DOHH2 (cell line): ENCODE data around the gene SYT7.

Experiments used
- H3F3A ChIP-seq: fragments of 200-600 bp; sonication (generic), shearing (Covaris generic); 2 replicates; pipeline ENCODE4 v1.6.0; 2016; ENCODE audit warnings: antibody characterized with exemption, mild to moderate bottlenecking; ENCODE audit not compliant: control insufficient read depth, insufficient read depth
- H3K27ac ChIP-seq: fragments of 200-600 bp; sonication (generic); 2 replicates; pipeline ENCODE4 v1.5.1; 2014; ENCODE audit warnings: low read depth, mild to moderate bottlenecking, low read length, moderate library complexity
- H3K27me3 ChIP-seq: fragments of 200-600 bp; sonication (generic); 2 replicates; pipeline ENCODE4 v1.6.1; 2014; ENCODE audit warnings: mild to moderate bottlenecking, low read length, mixed read lengths; ENCODE audit not compliant: control insufficient read depth
- H3K36me3 ChIP-seq: fragments of 200-600 bp; sonication (generic); 2 replicates; pipeline ENCODE4 v1.6.1; 2014; ENCODE audit warnings: mild to moderate bottlenecking, low read length, moderate library complexity, mixed read lengths; ENCODE audit not compliant: control insufficient read depth
- H3K4me1 ChIP-seq: fragments of 200-600 bp; sonication (generic); 2 replicates; pipeline ENCODE4 v1.6.1; 2014; ENCODE audit warnings: mild to moderate bottlenecking, low read length, mixed read lengths; ENCODE audit not compliant: control insufficient read depth
- H3K4me2 ChIP-seq: fragments of 200-600 bp; sonication (generic); 2 replicates; pipeline ENCODE4 v1.6.0; 2014; ENCODE audit warnings: mild to moderate bottlenecking, low read length, moderate library complexity
- H3K4me3 ChIP-seq: fragments of 200-600 bp; sonication (generic); 2 replicates; pipeline ENCODE4 v1.5.1; 2014; ENCODE audit warnings: mild to moderate bottlenecking, low read length, mixed read lengths
- H3K79me2 ChIP-seq: fragments of 200-600 bp; sonication (generic); 2 replicates; pipeline ENCODE4 v1.6.1; 2014; ENCODE audit warnings: mild to moderate bottlenecking, low read length, mixed read lengths; ENCODE audit not compliant: control insufficient read depth
- H3K9me2 ChIP-seq: fragments of 200-600 bp; sonication (generic); replicated peaks from 2 replicates; pipeline ENCODE4 v1.6.1; 2014; ENCODE audit warnings: mild to moderate bottlenecking, low read length, mixed read lengths; ENCODE audit not compliant: control insufficient read depth
- H3K9me3 ChIP-seq: fragments of 200-600 bp; sonication (generic); 2 replicates; pipeline ENCODE4 v1.6.1; 2014; ENCODE audit warnings: antibody characterized with exemption, low read length, mixed read lengths; ENCODE audit not compliant: control insufficient read depth, insufficient read depth
- H4K20me1 ChIP-seq: fragments of 200-600 bp; sonication (generic); 2 replicates; pipeline ENCODE4 v1.6.0; 2014; ENCODE audit warnings: low read depth, mild to moderate bottlenecking, antibody characterized with exemption, low read length, moderate library complexity; ENCODE audit not compliant: control insufficient read depth, insufficient read depth
- CTCF ChIP-seq: fragments of 200-600 bp; sonication (generic); IDR thresholded peaks from one replicate; pipeline ENCODE4 v1.5.1; 2014; ENCODE audit warnings: antibody characterized with exemption, mild to moderate bottlenecking, low read depth, low read length; ENCODE audit not compliant: poor library complexity, severe bottlenecking
- EZH2phosphoT487 ChIP-seq: fragments of 200-600 bp; sonication (generic); IDR thresholded peaks from 2 replicates; pipeline ENCODE4 v1.6.1; 2017; ENCODE audit warnings: borderline replicate concordance, mild to moderate bottlenecking, antibody characterized with exemption, low read length, moderate library complexity, mixed read lengths

Gene SYT7

DNA sequence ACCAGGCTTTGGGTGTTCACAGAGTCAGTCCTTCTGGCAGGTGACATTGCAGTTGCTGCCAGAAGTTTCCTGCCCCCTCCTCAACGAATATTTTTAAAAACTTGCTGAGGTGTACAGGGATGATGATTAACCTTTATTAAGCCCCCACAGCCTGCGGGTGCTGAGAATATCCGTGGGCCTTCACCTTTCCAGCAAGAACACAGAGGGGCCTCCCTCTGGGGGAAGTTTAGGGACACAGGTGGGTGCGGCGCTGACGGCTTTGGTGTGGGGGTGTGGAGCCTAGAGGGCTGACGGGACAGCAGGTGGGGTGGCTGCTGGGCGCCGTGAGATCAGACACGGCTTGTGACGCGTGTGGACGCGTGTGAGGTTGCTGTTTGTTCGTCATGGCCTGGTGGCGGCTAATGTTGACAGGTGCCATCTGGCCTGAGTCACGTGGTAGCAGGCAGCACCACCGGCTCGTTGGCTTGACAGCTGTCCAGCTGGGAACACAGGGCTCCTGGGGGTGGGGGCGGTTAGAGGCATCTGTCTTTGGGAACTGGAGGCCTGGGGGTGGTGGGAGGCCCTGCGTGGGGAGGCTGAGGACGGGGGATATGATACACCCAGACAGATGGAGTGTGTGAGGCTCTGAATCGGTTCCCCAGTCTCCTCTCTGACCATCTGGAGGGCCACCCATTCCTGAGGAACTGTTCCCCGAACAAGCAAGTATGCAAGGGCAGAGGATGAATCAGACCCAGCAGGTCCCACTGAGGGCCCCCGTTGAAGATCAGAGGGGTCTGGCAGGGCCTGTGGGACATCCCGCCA is 84.9 kb downstream of the SYT7 start:
- Histone ChIP-seq H3K27ac (no peak overlapping the region), H3K36me3 (no peaks in the 10 kb centered on the region), H4K20me1 (no peaks in the 10 kb centered on the region), H3K9me3 (no peaks in the 10 kb centered on the region), H3K4me2 (no peak overlapping the region), H3K27me3 (no peaks in the 10 kb centered on the region), H3F3A (no peaks in the 10 kb centered on the region), H3K79me2 (no peaks in the 10 kb centered on the region), H3K4me3 (no peak overlapping the region), H3K4me1 (no peaks in the 10 kb centered on the region), H3K9me2 (no peaks in the 10 kb centered on the region)
- TF ChIP-seq CTCF, result no peak
- no peak for TF ChIP-seq EZH2phosphoT487

DNA sequence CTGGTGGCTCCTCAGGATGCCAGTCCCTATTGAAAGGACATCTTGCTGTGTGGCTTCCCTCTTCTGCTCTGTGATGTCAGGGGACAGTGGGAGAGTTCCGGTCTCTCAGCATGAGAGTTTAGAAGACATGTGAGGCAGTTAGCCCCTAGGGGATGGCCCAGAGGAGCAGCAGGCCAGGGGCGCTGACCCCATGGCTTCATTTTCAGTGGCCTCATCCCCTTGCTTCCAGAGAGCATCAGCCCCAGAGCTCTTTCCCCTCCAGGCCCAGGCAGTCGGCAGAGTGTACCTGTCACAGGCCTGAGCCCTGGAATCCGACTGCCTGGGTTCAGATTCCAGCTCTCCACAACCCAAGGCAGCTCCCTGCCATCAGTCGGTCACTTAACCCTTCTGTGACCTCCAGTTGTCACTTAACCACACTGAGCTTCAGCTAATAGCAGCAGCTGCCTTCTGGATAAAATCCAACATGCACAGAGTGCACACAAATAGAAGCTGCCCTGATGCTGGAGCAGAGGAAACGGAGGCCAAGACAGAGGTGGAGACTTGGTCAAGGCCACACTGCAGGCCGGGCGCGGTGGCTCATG is 86.4 kb downstream of the SYT7 start:
- TF ChIP-seq EZH2phosphoT487, result no peak
- TF ChIP-seq CTCF, result no peak
- Histone ChIP-seq H3K9me2 (no peaks in the 10 kb centered on the region), H3K4me3 (no peak overlapping the region), H3K36me3 (no peaks in the 10 kb centered on the region), H3K27ac (no peak overlapping the region), H4K20me1 (no peaks in the 10 kb centered on the region), H3K9me3 (no peaks in the 10 kb centered on the region), H3F3A (no peaks in the 10 kb centered on the region), H3K79me2 (no peaks in the 10 kb centered on the region), H3K4me1 (no peaks in the 10 kb centered on the region), H3K27me3 (no peaks in the 10 kb centered on the region), H3K4me2 (no peak overlapping the region)

GRCh38 chr11:61491736-61492395 is 89.0 kb downstream of the SYT7 start:
- Histone ChIP-seq H3K27me3 (no peaks in the 10 kb centered on the region), H3K4me1 (no peaks in the 10 kb centered on the region), H3K36me3 (no peaks in the 10 kb centered on the region), H3K9me3 (no peaks in the 10 kb centered on the region), H3K4me3 (no peak overlapping the region), H3K9me2 (no peaks in the 10 kb centered on the region), H3K27ac (no peak overlapping the region), H3F3A (no peaks in the 10 kb centered on the region), H3K79me2 (no peaks in the 10 kb centered on the region), H4K20me1 (no peaks in the 10 kb centered on the region), H3K4me2 (no peak overlapping the region)
- no peak for TF ChIP-seq CTCF
- no peak for TF ChIP-seq EZH2phosphoT487
